ENCODE measurements around the gene CACNA1H.

CACNA1H gene

GRCh38 chr16:1143761-1144450, 9.0 kb upstream of the CACNA1H start:
- no peak for DNase-seq (ENCODE audit: low spot score)

GRCh38 chr16:1144476-1145382, 8.2 kb upstream of the CACNA1H start:
- no peak for DNase-seq (ENCODE audit: low spot score)

- no peak for DNase-seq (ENCODE audit: low spot score)
Measured at GRCh38 chr16:1145383-1146100, 7.4 kb upstream of the CACNA1H start.

- DNase-seq (ENCODE audit: low spot score) = no peak
Measured at GRCh38 chr16:1146409-1146808, 6.5 kb upstream of the CACNA1H start.

GRCh38 chr16:1147027-1147426, 5.9 kb upstream of the CACNA1H start:
- no peak for DNase-seq (ENCODE audit: low spot score)

- no peak for DNase-seq (ENCODE audit: low spot score)
Measured at GRCh38 chr16:1149101-1149636, 3.7 kb upstream of the CACNA1H start.

- peak; percentile 2 for DNase-seq (ENCODE audit: low spot score)
Measured at GRCh38 chr16:1150511-1150982, 2.4 kb upstream of the CACNA1H start.

- DNase-seq (ENCODE audit: low spot score) = no peak
Measured at GRCh38 chr16:1151424-1152122, 1.3 kb upstream of the CACNA1H start.

- peak; percentile 28 for DNase-seq (ENCODE audit: low spot score)
Measured at GRCh38 chr16:1152123-1152638, 725 bp upstream of the CACNA1H start.

GRCh38 chr16:1153480-1154160, 714 bp downstream of the CACNA1H start:
- no peak for DNase-seq (ENCODE audit: low spot score)

- DNase-seq (ENCODE audit: low spot score) = no peak
Measured at GRCh38 chr16:1154291-1154886, 1.5 kb downstream of the CACNA1H start.

- no peak for DNase-seq (ENCODE audit: low spot score)
Measured at GRCh38 chr16:1154887-1155331, 2.0 kb downstream of the CACNA1H start.

- DNase-seq (ENCODE audit: low spot score) = no peak
Measured at GRCh38 chr16:1155353-1156054, 2.6 kb downstream of the CACNA1H start.

GRCh38 chr16:1156055-1156982, 3.4 kb downstream of the CACNA1H start:
- no peak for DNase-seq (ENCODE audit: low spot score)

GRCh38 chr16:1156983-1157638, 4.2 kb downstream of the CACNA1H start:
- no peak for DNase-seq (ENCODE audit: low spot score)

- no peak for DNase-seq (ENCODE audit: low spot score)
Measured at GRCh38 chr16:1157639-1158455, 4.9 kb downstream of the CACNA1H start.

Data from CD4-positive, alpha-beta T cell treated with Interleukin-2 at 100 ng/mL for 4 hours (primary cell).